Neutrophil (primary cell): ENCODE data around the gene MSL3.

Experiments
- H3K27ac ChIP-seq: fragments of 200-600 bp; sonication (generic); 2 replicates; pipeline ENCODE4 v1.5.1; 2016; ENCODE audit warnings: mild to moderate bottlenecking, moderate library complexity
- H3K27me3 ChIP-seq: fragments of 200-600 bp; sonication (generic); 2 replicates; pipeline ENCODE4 v1.6.0; 2016; ENCODE audit warnings: mild to moderate bottlenecking
- H3K36me3 ChIP-seq: fragments of 200-600 bp; sonication (generic); 2 replicates; pipeline ENCODE4 v1.5.1; 2017
- H3K4me1 ChIP-seq, 2 experiments: fragments of 200-600 bp in 1 of 2; sonication (generic) in 1 of 2; 1 replicate in 1 of 2; 2 replicates in 1 of 2; pipeline versions ENCODE4 v1.5.1 to v1.6.1; 2013 to 2016; ENCODE audit warnings: low read depth in 1 of 2, low read length in 1 of 2, mild to moderate bottlenecking in 1 of 2, moderate library complexity in 1 of 2; ENCODE audit not compliant: control insufficient read depth in 1 of 2, insufficient read depth in 1 of 2
- H3K4me3 ChIP-seq, 2 experiments: fragments of 200-600 bp in 1 of 2; sonication (generic) in 1 of 2; 1 replicate in 1 of 2; 2 replicates in 1 of 2; pipeline ENCODE4 v1.5.1; 2013 to 2016; ENCODE audit warnings: low read depth in 1 of 2, low read length in 1 of 2, mild to moderate bottlenecking in 1 of 2, moderate library complexity in 1 of 2
- H3K9me3 ChIP-seq: fragments of 200-600 bp; sonication (generic); 2 replicates; pipeline ENCODE4 v1.5.1; 2016
- CTCF ChIP-seq: fragments of 200-600 bp; sonication (generic); IDR thresholded peaks from 2 replicates; pipeline ENCODE4 v1.5.1; 2016; ENCODE audit warnings: antibody characterized with exemption

Gene MSL3

GRCh38 chrX:11757719-11758399 is at the start of gene MSL3:
TSS of gene MSL3 (plus strand) at chrX:11758237. CDS start at chrX:11758264, 27 bp downstream.
- Histone ChIP-seq H3K4me1 (peaks cover 31 to 54% of the 10 kb centered on the region in 2 experiments), H3K27me3 (no peaks in the 10 kb centered on the region), H3K27ac (peak within 1 kb of the TSS; percentile 95), H3K9me3 (no peaks in the 10 kb centered on the region), H3K4me3 (peak within 1 kb of the TSS; percentile 74 to 93), H3K36me3 (peaks cover 12% of the 10 kb centered on the region)
- TF ChIP-seq CTCF = no peak

DNA sequence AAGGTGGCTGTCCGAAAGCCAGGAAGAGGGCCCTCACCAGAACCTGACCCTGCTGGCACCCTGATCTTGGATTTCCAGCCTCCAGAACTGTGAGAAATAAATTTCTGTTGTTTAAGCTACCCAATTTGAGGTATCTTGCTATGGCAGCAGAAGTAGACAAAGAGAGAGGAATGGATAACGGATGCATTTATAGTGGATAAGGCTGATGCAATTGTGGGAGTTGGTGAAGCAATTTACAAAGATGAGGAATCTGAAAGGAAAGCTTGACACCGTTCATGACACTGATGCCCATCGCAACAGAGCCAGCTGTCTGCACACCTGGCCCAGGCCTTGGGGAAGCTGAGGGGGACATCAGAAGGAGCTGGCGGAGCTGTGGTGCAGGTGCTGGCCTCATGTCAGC is 35.7 kb upstream of the MSL3 start:
- TF ChIP-seq CTCF = no peak
- no peak overlapping the region for H3K4me3 ChIP-seq
- peaks cover 11 to 13% of the 10 kb centered on the region in 2 experiments for H3K4me1 ChIP-seq
- no peaks in the 10 kb centered on the region for H3K9me3 ChIP-seq
- peak overlapping the region; percentile 13 for H3K27ac ChIP-seq
- no peaks in the 10 kb centered on the region for H3K27me3 ChIP-seq
- H3K36me3 ChIP-seq = no peaks in the 10 kb centered on the region

- H3K4me1 ChIP-seq = peaks cover 11 to 13% of the 10 kb centered on the region in 2 experiments
- no peak overlapping the region for H3K4me3 ChIP-seq
- no peak overlapping the region for H3K27ac ChIP-seq
- no peaks in the 10 kb centered on the region for H3K9me3 ChIP-seq
- H3K36me3 ChIP-seq = no peaks in the 10 kb centered on the region
- H3K27me3 ChIP-seq = no peaks in the 10 kb centered on the region
- peak; percentile 24 for TF ChIP-seq CTCF
Measured at GRCh38 chrX:11724122-11725017, 33.7 kb upstream of the MSL3 start.

DNA sequence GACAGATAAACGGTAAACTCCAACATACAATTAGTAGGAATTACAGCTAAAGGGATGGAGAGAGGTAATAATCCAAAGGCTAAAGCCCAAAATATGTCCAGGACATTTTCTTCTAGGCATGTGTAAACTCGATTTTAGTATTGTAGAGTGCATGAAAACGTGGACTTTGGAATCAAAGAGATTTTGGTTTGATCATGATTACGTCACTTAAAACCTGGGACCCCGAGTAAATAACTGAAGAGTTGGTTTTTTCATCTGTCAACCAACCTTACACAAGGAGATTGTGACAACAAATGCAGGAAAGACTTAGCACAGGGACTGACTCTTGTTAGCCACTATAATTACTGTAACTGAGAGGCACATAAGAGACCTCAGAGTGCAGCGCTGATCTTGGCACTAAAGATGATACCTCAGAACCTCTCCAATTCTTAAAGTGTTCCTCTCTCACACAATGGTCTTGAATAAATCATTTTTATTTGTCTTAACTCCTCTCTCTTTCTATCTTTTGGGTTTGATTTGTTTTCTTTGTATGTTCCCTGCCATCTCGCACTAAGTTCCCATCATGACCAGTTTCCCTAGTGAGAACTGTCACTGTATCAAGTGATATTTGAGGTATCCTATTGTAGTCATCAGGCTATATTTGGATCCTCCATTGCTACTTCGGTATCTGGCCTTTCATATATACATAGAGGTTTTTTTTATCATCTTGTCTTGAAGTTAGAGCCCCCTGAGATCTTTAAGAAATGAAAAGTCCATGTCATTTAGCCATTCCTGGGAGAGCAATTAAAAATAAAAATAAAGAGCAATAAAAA is 32.2 kb upstream of the MSL3 start:
- Histone ChIP-seq H3K9me3 (no peaks in the 10 kb centered on the region), H3K36me3 (no peaks in the 10 kb centered on the region), H3K4me3 (no peak overlapping the region), H3K4me1 (peaks cover 11 to 13% of the 10 kb centered on the region in 2 experiments), H3K27me3 (no peaks in the 10 kb centered on the region), H3K27ac (no peak overlapping the region)
- TF ChIP-seq CTCF = no peak

DNA sequence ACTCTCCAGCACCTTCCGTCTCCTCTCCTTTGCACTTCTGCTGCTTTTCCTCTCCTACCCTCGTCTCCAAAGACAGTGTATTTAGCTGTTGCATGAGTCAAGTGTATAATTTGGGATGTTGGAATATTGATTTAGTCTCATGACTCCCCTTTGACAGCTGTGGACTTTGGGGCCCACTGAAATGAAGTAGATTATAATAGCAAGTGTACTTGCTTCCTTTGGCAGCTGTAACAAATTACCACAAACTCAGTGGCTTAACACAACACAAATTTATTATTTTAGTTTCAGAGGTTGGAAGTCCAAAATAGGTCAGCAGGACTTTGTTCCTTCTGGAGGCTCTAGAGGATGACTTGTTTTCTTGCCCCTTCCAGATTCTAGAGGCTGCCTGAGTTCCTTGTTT is 29.5 kb upstream of the MSL3 start:
- no peak for TF ChIP-seq CTCF
- peaks cover 2 to 4% of the 10 kb centered on the region in 2 experiments for H3K4me1 ChIP-seq
- H3K27me3 ChIP-seq = peaks cover 5% of the 10 kb centered on the region
- no peaks in the 10 kb centered on the region for H3K9me3 ChIP-seq
- no peaks in the 10 kb centered on the region for H3K36me3 ChIP-seq
- H3K27ac ChIP-seq = no peak overlapping the region
- H3K4me3 ChIP-seq = no peak overlapping the region
